ENCODE results near the gene CSTPP1. TPM values are rescaled to one million over a fixed set of nuclear protein-coding genes. Genes with fewer than 3 reads are reported as not detected.
"Not testable (repeated sequence)": the region's sequence is repeated elsewhere in the genome, so short reads cannot be mapped to it uniquely, and the experiment has no call there.

CSTPP1 gene
- total and polyA plus RNA-seq, 2 donors (not counting 1 experiment from before 2014, with no cell fraction given): 15.5 to 34.1 TPM

- H3K4me1 ChIP-seq (ENCODE audit: control insufficient read depth, extremely low read depth, insufficient read depth, low read length): peaks cover 19% of the 10 kb centered on the region
- DNase-seq (ENCODE audit: low read depth in 2 of 2): peak; percentile 54 to 89
- H3K4me2 ChIP-seq (ENCODE audit: extremely low read depth, insufficient read depth, low read length): no peak overlapping the region
- H3K27me3 ChIP-seq (ENCODE audit: control insufficient read depth, insufficient read depth, low read length): peaks cover 2% of the 10 kb centered on the region
- H3K36me3 ChIP-seq (ENCODE audit: control insufficient read depth, insufficient read depth, low read length): no peaks in the 10 kb centered on the region
- no peak overlapping the region for H3K9ac ChIP-seq (ENCODE audit: insufficient read depth, low read length)
- H3K79me2 ChIP-seq (ENCODE audit: control insufficient read depth, insufficient read depth, low read length): no peaks in the 10 kb centered on the region
- no peak for TF ChIP-seq EZH2 (IDR thresholded peaks at IDR 0.05; ENCODE audit: low read length, missing control alignments)
- TF ChIP-seq, protein P1, sequence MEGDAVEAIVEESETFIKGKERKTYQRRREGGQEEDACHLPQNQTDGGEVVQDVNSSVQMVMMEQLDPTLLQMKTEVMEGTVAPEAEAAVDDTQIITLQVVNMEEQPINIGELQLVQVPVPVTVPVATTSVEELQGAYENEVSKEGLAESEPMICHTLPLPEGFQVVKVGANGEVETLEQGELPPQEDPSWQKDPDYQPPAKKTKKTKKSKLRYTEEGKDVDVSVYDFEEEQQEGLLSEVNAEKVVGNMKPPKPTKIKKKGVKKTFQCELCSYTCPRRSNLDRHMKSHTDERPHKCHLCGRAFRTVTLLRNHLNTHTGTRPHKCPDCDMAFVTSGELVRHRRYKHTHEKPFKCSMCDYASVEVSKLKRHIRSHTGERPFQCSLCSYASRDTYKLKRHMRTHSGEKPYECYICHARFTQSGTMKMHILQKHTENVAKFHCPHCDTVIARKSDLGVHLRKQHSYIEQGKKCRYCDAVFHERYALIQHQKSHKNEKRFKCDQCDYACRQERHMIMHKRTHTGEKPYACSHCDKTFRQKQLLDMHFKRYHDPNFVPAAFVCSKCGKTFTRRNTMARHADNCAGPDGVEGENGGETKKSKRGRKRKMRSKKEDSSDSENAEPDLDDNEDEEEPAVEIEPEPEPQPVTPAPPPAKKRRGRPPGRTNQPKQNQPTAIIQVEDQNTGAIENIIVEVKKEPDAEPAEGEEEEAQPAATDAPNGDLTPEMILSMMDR (conservative IDR thresholded peaks at IDR 0.05 in 1 of 2, IDR thresholded peaks at IDR 0.05 in 1 of 2; ENCODE audit: low read depth in 1 of 2, low read length in 2 of 2): no peak
- H3K4me3 ChIP-seq (replicated peaks in 1 of 4; ENCODE audit: control extremely low read depth in 1 of 4, insufficient read depth in 1 of 4, low read depth in 3 of 4, low read length in 4 of 4): no peak overlapping the region
- no peak overlapping the region for H2AFZ ChIP-seq (ENCODE audit: low read length)
- H3K27ac ChIP-seq (ENCODE audit: insufficient read depth, low read length): no peak overlapping the region
- no peaks in the 10 kb centered on the region for H4K20me1 ChIP-seq (ENCODE audit: control insufficient read depth, extremely low read depth, insufficient read depth, low read length)
- no peaks in the 10 kb centered on the region for H3K9me3 ChIP-seq (ENCODE audit: control insufficient read depth, insufficient read depth, low read depth, low read length)
Measured at GRCh38 chr11:47189100-47189834, 252.7 kb downstream of the CSTPP1 start.

DNA sequence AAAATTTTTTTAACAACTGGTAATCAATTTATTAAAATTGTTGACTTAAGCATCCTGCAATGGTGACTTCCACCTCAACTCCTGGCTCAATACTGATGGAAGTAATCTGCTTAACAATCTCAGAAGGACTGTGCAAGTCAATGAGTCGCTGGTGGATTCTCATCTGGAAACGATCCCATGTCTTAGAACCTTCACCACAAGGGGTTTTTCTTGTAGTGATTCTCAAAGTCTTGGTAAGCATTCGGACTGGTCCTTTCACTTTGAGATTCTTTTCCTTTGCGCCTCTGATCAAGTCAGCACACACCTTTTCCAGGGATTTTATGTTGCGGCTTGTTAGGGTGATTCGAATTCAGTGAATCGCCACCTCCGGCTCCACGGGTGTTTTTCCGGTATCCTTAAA lies 254.6 kb downstream of the CSTPP1 start:
- H3K36me3 ChIP-seq (ENCODE audit: control insufficient read depth, insufficient read depth, low read length); H3K4me2 ChIP-seq (ENCODE audit: extremely low read depth, insufficient read depth, low read length); H3K27ac ChIP-seq (ENCODE audit: insufficient read depth, low read length); H3K79me2 ChIP-seq (ENCODE audit: control insufficient read depth, insufficient read depth, low read length); H3K4me3 ChIP-seq (replicated peaks in 1 of 4; ENCODE audit: control extremely low read depth in 1 of 4, insufficient read depth in 1 of 4, low read depth in 3 of 4, low read length in 4 of 4); H3K9ac ChIP-seq (ENCODE audit: insufficient read depth, low read length); DNase-seq (ENCODE audit: low read depth in 2 of 2); H4K20me1 ChIP-seq (ENCODE audit: control insufficient read depth, extremely low read depth, insufficient read depth, low read length); H3K9me3 ChIP-seq (ENCODE audit: control insufficient read depth, insufficient read depth, low read depth, low read length); H3K27me3 ChIP-seq (ENCODE audit: control insufficient read depth, insufficient read depth, low read length); H2AFZ ChIP-seq (ENCODE audit: low read length): not testable (repeated sequence)
- H3K4me1 ChIP-seq (ENCODE audit: control insufficient read depth, extremely low read depth, insufficient read depth, low read length): peaks cover 13% of the 10 kb centered on the region

DNA sequence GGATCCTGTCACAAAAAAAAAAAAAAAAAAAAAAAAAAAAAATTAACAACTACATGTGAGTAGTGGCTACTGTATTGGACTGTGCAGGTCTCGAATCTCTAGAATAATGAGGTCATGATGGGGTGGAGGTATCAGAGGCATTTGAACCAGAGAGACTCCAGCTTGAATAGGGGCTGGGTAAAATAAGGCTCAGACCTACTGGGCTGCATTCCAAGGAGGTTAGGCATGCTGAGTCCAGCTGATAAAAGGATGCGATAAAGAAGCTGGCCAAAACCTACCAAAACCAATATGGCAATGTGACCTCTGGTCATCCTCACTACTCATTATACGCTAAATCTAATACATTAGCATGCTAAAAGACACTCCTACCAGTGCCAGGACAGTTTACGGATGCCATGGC lies 255.6 kb downstream of the CSTPP1 start:
- Histone ChIP-seq H2AFZ (ENCODE audit: low read length) (no peak overlapping the region), H4K20me1 (ENCODE audit: control insufficient read depth, extremely low read depth, insufficient read depth, low read length) (no peaks in the 10 kb centered on the region), H3K79me2 (ENCODE audit: control insufficient read depth, insufficient read depth, low read length) (no peaks in the 10 kb centered on the region), H3K27me3 (ENCODE audit: control insufficient read depth, insufficient read depth, low read length) (peaks cover 2% of the 10 kb centered on the region), H3K4me1 (ENCODE audit: control insufficient read depth, extremely low read depth, insufficient read depth, low read length) (peaks cover 12% of the 10 kb centered on the region), H3K9me3 (ENCODE audit: control insufficient read depth, insufficient read depth, low read depth, low read length) (no peaks in the 10 kb centered on the region), H3K27ac (ENCODE audit: insufficient read depth, low read length) (no peak overlapping the region), H3K4me3 (replicated peaks in 1 of 4; ENCODE audit: control extremely low read depth in 1 of 4, insufficient read depth in 1 of 4, low read depth in 3 of 4, low read length in 4 of 4) (no peak overlapping the region), H3K36me3 (ENCODE audit: control insufficient read depth, insufficient read depth, low read length) (no peaks in the 10 kb centered on the region), H3K4me2 (ENCODE audit: extremely low read depth, insufficient read depth, low read length) (no peak overlapping the region), H3K9ac (ENCODE audit: insufficient read depth, low read length) (no peak overlapping the region)
- no peak for TF ChIP-seq EZH2 (IDR thresholded peaks at IDR 0.05; ENCODE audit: low read length, missing control alignments)
- TF ChIP-seq, protein P1 (conservative IDR thresholded peaks at IDR 0.05 in 1 of 2, IDR thresholded peaks at IDR 0.05 in 1 of 2; ENCODE audit: low read depth in 1 of 2, low read length in 2 of 2): no peak
- no peak for DNase-seq (ENCODE audit: low read depth in 2 of 2)

GRCh38 chr11:47198161-47198560 lies 261.6 kb downstream of the CSTPP1 start:
- not testable (repeated sequence) for H3K9me3 ChIP-seq (ENCODE audit: control insufficient read depth, insufficient read depth, low read depth, low read length); H3K4me1 ChIP-seq (ENCODE audit: control insufficient read depth, extremely low read depth, insufficient read depth, low read length); H2AFZ ChIP-seq (ENCODE audit: low read length); H3K4me2 ChIP-seq (ENCODE audit: extremely low read depth, insufficient read depth, low read length); H3K27ac ChIP-seq (ENCODE audit: insufficient read depth, low read length); H3K9ac ChIP-seq (ENCODE audit: insufficient read depth, low read length); H3K4me3 ChIP-seq (replicated peaks in 1 of 4; ENCODE audit: control extremely low read depth in 1 of 4, insufficient read depth in 1 of 4, low read depth in 3 of 4, low read length in 4 of 4); H3K79me2 ChIP-seq (ENCODE audit: control insufficient read depth, insufficient read depth, low read length); H3K36me3 ChIP-seq (ENCODE audit: control insufficient read depth, insufficient read depth, low read length); H3K27me3 ChIP-seq (ENCODE audit: control insufficient read depth, insufficient read depth, low read length); DNase-seq (ENCODE audit: low read depth in 2 of 2); H4K20me1 ChIP-seq (ENCODE audit: control insufficient read depth, extremely low read depth, insufficient read depth, low read length)
